IPS-20b (cell line): ENCODE measurements around the gene NECTIN4.

Source experiments
- H3K27ac ChIP-seq: one replicate; pipeline ENCODE4 v1.5.1; 2013; ENCODE audit warnings: low read length
- H3K27me3 ChIP-seq: 2 replicates; pipeline ENCODE4 v1.6.1; 2013; ENCODE audit warnings: mild to moderate bottlenecking, low read length, inconsistent platforms; ENCODE audit not compliant: insufficient read depth
- H3K36me3 ChIP-seq: 2 replicates; pipeline ENCODE4 v1.6.1; 2013; ENCODE audit warnings: low read depth, mild to moderate bottlenecking, inconsistent platforms, low read length, moderate library complexity; ENCODE audit not compliant: insufficient read depth
- H3K4me1 ChIP-seq: 2 replicates; pipeline ENCODE4 v1.6.1; 2013; ENCODE audit warnings: mild to moderate bottlenecking, control low read depth, inconsistent platforms, low read length, moderate library complexity; ENCODE audit not compliant: insufficient read depth
- H3K4me3 ChIP-seq: 2 replicates; pipeline ENCODE4 v1.5.1; 2013; ENCODE audit warnings: mild to moderate bottlenecking, low read length, inconsistent platforms
- H3K9ac ChIP-seq: 2 replicates; pipeline ENCODE4 v1.6.1; 2013; ENCODE audit warnings: low read depth, mild to moderate bottlenecking, inconsistent platforms, low read length, moderate library complexity
- H3K9me3 ChIP-seq: 2 replicates; pipeline ENCODE4 v1.6.1; 2013; ENCODE audit warnings: mild to moderate bottlenecking, low read depth, low read length, inconsistent platforms; ENCODE audit not compliant: insufficient read depth

Gene NECTIN4

GRCh38 chr1:161079436-161080110, 9.8 kb downstream of the NECTIN4 start:
- Histone ChIP-seq H3K27me3 (no peaks in the 10 kb centered on the region), H3K4me1 (0 out of 2 replicates have a peak, but pooled peaks cover 4% of the 10 kb centered on the region), H3K4me3 (no peak overlapping the region), H3K9ac (no peak overlapping the region), H3K36me3 (no peaks in the 10 kb centered on the region), H3K9me3 (no peaks in the 10 kb centered on the region), H3K27ac (no peak overlapping the region)

- no peak overlapping the region for H3K4me3 ChIP-seq
- no peaks in the 10 kb centered on the region for H3K36me3 ChIP-seq
- H3K27ac ChIP-seq = no peak overlapping the region
- H3K9me3 ChIP-seq = no peaks in the 10 kb centered on the region
- H3K4me1 ChIP-seq = 0 out of 2 replicates have a peak, but pooled peaks cover 4% of the 10 kb centered on the region
- no peak overlapping the region for H3K9ac ChIP-seq
- H3K27me3 ChIP-seq = no peaks in the 10 kb centered on the region
Observed at GRCh38 chr1:161077426-161077825, 11.9 kb downstream of the NECTIN4 start.

GRCh38 chr1:161076410-161076809, 12.9 kb downstream of the NECTIN4 start:
- H3K4me1 ChIP-seq = 0 out of 2 replicates have a peak, but pooled peaks cover 4% of the 10 kb centered on the region
- H3K36me3 ChIP-seq = no peaks in the 10 kb centered on the region
- H3K4me3 ChIP-seq = no peak overlapping the region
- H3K27me3 ChIP-seq = no peaks in the 10 kb centered on the region
- no peaks in the 10 kb centered on the region for H3K9me3 ChIP-seq
- H3K9ac ChIP-seq = no peak overlapping the region; the same call in 1 of the 2 replicates
- H3K27ac ChIP-seq = no peak overlapping the region

GRCh38 chr1:161074676-161075368, 14.5 kb downstream of the NECTIN4 start:
- Histone ChIP-seq H3K4me1 (no peaks in the 10 kb centered on the region), H3K9me3 (no peaks in the 10 kb centered on the region), H3K27me3 (no peaks in the 10 kb centered on the region), H3K4me3 (no peak overlapping the region), H3K9ac (no peak overlapping the region), H3K36me3 (no peaks in the 10 kb centered on the region), H3K27ac (no peak overlapping the region)

- H3K4me1 ChIP-seq = no peaks in the 10 kb centered on the region
- H3K36me3 ChIP-seq = no peaks in the 10 kb centered on the region
- no peak overlapping the region for H3K4me3 ChIP-seq
- H3K9me3 ChIP-seq = no peaks in the 10 kb centered on the region
- no peak overlapping the region for H3K9ac ChIP-seq
- H3K27ac ChIP-seq = no peak overlapping the region
- no peaks in the 10 kb centered on the region for H3K27me3 ChIP-seq
Observed at GRCh38 chr1:161073474-161074121, 15.8 kb downstream of the NECTIN4 start.

- Histone ChIP-seq H3K9ac (no peak overlapping the region), H3K27me3 (no peaks in the 10 kb centered on the region), H3K27ac (no peak overlapping the region), H3K9me3 (no peaks in the 10 kb centered on the region), H3K4me1 (no peaks in the 10 kb centered on the region), H3K4me3 (no peak overlapping the region), H3K36me3 (no peaks in the 10 kb centered on the region)
Observed at GRCh38 chr1:161072751-161073449, 16.5 kb downstream of the NECTIN4 start.

GRCh38 chr1:161071886-161072371, 17.4 kb downstream of the NECTIN4 start:
- Histone ChIP-seq H3K27me3 (no peaks in the 10 kb centered on the region), H3K9ac (no peak overlapping the region), H3K27ac (no peak overlapping the region), H3K36me3 (no peaks in the 10 kb centered on the region), H3K4me1 (no peaks in the 10 kb centered on the region), H3K4me3 (no peak overlapping the region), H3K9me3 (no peaks in the 10 kb centered on the region)

- no peak overlapping the region for H3K27ac ChIP-seq
Observed at GRCh38 chr1:161070761-161071160, 18.6 kb downstream of the NECTIN4 start.

GRCh38 chr1:161069731-161070270, 19.6 kb downstream of the NECTIN4 start, which contains the start of gene ARHGAP30:
TSS of gene ARHGAP30 (minus strand) at chr1:161069891. CDS start at chr1:161069624, 267 bp downstream.
- Histone ChIP-seq H3K27ac (no peak within 1 kb of the TSS), H3K36me3 (no peaks in the 10 kb centered on the region), H3K27me3 (no peaks in the 10 kb centered on the region), H3K4me1 (no peaks in the 10 kb centered on the region), H3K9ac (no peak within 1 kb of the TSS), H3K4me3 (no peak within 1 kb of the TSS), H3K9me3 (no peaks in the 10 kb centered on the region)

More at GRCh38 chr1:161070761-161071160, 18.6 kb downstream of the NECTIN4 start:
- H3K27me3 ChIP-seq = no peaks in the 10 kb centered on the region
- H3K36me3 ChIP-seq = no peaks in the 10 kb centered on the region
- H3K4me1 ChIP-seq = no peaks in the 10 kb centered on the region
- no peak overlapping the region for H3K4me3 ChIP-seq
- H3K9me3 ChIP-seq = no peaks in the 10 kb centered on the region
- H3K9ac ChIP-seq = no peak overlapping the region

- H3K9ac ChIP-seq = no peak overlapping the region
- no peaks in the 10 kb centered on the region for H3K36me3 ChIP-seq
- no peaks in the 10 kb centered on the region for H3K27me3 ChIP-seq
- H3K4me3 ChIP-seq = no peak overlapping the region
- H3K27ac ChIP-seq = no peak overlapping the region
- no peaks in the 10 kb centered on the region; the same call in 1 of the 2 replicates for H3K4me1 ChIP-seq
- no peaks in the 10 kb centered on the region for H3K9me3 ChIP-seq
Observed at GRCh38 chr1:161069241-161069640, 20.1 kb downstream of the NECTIN4 start.
